ENCODE results near the gene YRDC.

DNA sequence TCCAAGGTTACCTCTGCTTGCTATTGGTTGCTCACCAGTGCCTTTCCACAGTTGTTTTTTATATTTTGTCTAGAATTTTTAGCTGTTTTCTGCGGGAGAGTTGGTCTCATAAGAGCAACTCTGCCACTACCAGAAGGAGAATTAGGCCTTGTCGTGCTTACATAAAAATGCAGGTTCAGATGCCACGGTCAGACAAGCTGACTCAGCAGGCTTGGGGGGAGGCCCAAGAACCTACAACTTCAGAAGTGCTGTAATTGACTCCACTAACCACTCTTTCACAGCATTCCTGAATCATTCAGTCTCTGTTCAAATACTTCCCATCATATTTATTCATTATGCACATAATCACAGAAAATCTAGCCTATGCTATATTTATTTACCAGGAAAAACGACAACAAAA lies 23.1 kb upstream of the YRDC start:
- TF ChIP-seq, protein P1, sequence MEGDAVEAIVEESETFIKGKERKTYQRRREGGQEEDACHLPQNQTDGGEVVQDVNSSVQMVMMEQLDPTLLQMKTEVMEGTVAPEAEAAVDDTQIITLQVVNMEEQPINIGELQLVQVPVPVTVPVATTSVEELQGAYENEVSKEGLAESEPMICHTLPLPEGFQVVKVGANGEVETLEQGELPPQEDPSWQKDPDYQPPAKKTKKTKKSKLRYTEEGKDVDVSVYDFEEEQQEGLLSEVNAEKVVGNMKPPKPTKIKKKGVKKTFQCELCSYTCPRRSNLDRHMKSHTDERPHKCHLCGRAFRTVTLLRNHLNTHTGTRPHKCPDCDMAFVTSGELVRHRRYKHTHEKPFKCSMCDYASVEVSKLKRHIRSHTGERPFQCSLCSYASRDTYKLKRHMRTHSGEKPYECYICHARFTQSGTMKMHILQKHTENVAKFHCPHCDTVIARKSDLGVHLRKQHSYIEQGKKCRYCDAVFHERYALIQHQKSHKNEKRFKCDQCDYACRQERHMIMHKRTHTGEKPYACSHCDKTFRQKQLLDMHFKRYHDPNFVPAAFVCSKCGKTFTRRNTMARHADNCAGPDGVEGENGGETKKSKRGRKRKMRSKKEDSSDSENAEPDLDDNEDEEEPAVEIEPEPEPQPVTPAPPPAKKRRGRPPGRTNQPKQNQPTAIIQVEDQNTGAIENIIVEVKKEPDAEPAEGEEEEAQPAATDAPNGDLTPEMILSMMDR (IDR thresholded peaks at IDR 0.05), result no peak
- TF ChIP-seq POLR2A (IDR thresholded peaks at IDR 0.05), result no peak

Measured in Peyer's patch (tissue), 4 donors.